ENCODE measurements around the gene PRPF38A. TPM values are rescaled to one million over a fixed set of nuclear protein-coding genes. Genes with fewer than 3 reads are reported as not detected.

The PRPF38A gene
- total RNA-seq, 2 experiments from 2014 or later = 88.9 to 103 TPM

DNA sequence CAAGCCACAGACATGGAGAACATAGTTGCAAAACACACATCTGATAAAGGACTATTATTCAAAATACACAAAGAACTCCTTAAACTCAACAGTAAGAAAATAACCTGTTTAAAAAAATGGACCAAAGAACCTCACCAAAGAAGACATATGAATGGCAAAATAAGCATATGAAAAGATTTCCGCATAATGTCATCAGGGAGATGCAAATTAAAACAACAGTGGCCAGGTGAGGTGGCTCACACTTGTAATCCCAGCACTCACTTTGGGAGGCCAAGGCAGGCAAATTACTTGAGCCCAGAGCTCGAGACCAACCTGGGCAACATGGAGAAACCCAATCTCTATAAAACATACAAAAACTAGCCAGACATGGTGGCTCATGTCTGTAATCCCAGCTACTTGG is 50.4 kb downstream of the PRPF38A start:
- Mint-ChIP-seq H3K27ac (no peak overlapping the region), H3K4me3 (no peak overlapping the region), H3K9me3 (ENCODE audit: low read depth) (no peaks in the 10 kb centered on the region), H3K27me3 (no peaks in the 10 kb centered on the region), H3K36me3 (ENCODE audit: low read depth) (peaks cover 24% of the 10 kb centered on the region), H3K4me1 (peaks cover 1% of the 10 kb centered on the region)
- ATAC-seq (no peak), DNase-seq (no peak)
- ChIA-PET CTCF (interaction anchor here (1.4 kb wide), 1 partner anchor 9 kb away, joined by 5 read pairs; no protein-coding TSS in a partner anchor), POLR2A (no interaction called here)
- intact Hi-C loops (cut with DNase I, micrococcal nuclease) = no loop called here

- ATAC-seq (no peak), DNase-seq (no peak)
- H3K27ac Mint-ChIP-seq = no peak overlapping the region
- H3K4me3 Mint-ChIP-seq = no peak overlapping the region
- H3K36me3 Mint-ChIP-seq (ENCODE audit: low read depth) = peaks cover 24% of the 10 kb centered on the region
- H3K4me1 Mint-ChIP-seq = peaks cover 1% of the 10 kb centered on the region
- intact Hi-C loops (cut with DNase I, micrococcal nuclease) = no loop called here
- POLR2A ChIA-PET = no interaction called here
- CTCF ChIA-PET = no interaction called here
- no peaks in the 10 kb centered on the region for H3K9me3 Mint-ChIP-seq (ENCODE audit: low read depth)
- H3K27me3 Mint-ChIP-seq = no peaks in the 10 kb centered on the region
These were observed 51.3 kb downstream of the PRPF38A start for GRCh38 chr1:52455686-52456085.

DNA sequence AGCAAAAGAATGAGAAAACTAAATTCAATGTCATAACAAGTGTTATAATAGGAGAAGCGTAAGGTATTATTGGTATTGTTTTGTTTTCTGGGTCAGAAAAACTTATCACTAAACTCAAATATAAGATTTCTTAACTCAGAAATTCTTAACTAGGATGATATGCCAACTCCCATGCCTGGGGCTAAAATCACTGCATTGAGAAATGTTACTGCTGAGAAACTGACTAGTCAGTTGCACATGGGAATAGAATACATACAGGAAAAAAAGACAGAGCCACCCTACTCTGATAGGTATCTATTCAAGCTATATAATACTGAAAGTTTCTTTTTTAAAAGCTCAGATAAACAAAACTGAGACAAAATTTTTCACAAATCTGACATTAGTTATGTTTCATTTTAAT is 56.3 kb downstream of the PRPF38A start:
- no peaks in the 10 kb centered on the region for H3K9me3 Mint-ChIP-seq (ENCODE audit: low read depth)
- POLR2A ChIA-PET = no interaction called here
- H3K27ac Mint-ChIP-seq = no peak overlapping the region
- intact Hi-C loops (cut with DNase I, micrococcal nuclease) = no loop called here
- no peak for ATAC-seq
- H3K27me3 Mint-ChIP-seq = no peaks in the 10 kb centered on the region
- DNase-seq = no peak
- CTCF ChIA-PET = no interaction called here
- peaks cover 16% of the 10 kb centered on the region for H3K36me3 Mint-ChIP-seq (ENCODE audit: low read depth)
- peaks cover 1% of the 10 kb centered on the region for H3K4me1 Mint-ChIP-seq
- no peak overlapping the region for H3K4me3 Mint-ChIP-seq

- Mint-ChIP-seq H3K4me3 (no peak overlapping the region), H3K27ac (no peak overlapping the region), H3K9me3 (ENCODE audit: low read depth) (no peaks in the 10 kb centered on the region), H3K27me3 (no peaks in the 10 kb centered on the region), H3K4me1 (peaks cover 1% of the 10 kb centered on the region), H3K36me3 (ENCODE audit: low read depth) (peaks cover 11% of the 10 kb centered on the region)
- DNase-seq (no peak), ATAC-seq (no peak)
- ChIA-PET POLR2A (no interaction called here), CTCF (no interaction called here)
- intact Hi-C loops (cut with DNase I, micrococcal nuclease) = no loop called here
These were observed 57.4 kb downstream of the PRPF38A start for GRCh38 chr1:52461821-52462220.

GRCh38 chr1:52463891-52464290 is 59.5 kb downstream of the PRPF38A start:
- H3K27ac Mint-ChIP-seq = no peak overlapping the region
- H3K4me3 Mint-ChIP-seq = no peak overlapping the region
- ChIA-PET CTCF (interaction anchor here (0.7 to 1.9 kb wide), 3 partner anchors 9 to 28 kb away, joined by 3 to 6 read pairs (median 5); no protein-coding TSS in a partner anchor), POLR2A (no interaction called here)
- H3K4me1 Mint-ChIP-seq = no peaks in the 10 kb centered on the region
- no peaks in the 10 kb centered on the region for H3K9me3 Mint-ChIP-seq (ENCODE audit: low read depth)
- H3K27me3 Mint-ChIP-seq = no peaks in the 10 kb centered on the region
- intact Hi-C loops (cut with DNase I, micrococcal nuclease) = no loop called here
- ATAC-seq = no peak
- H3K36me3 Mint-ChIP-seq (ENCODE audit: low read depth) = peaks cover 8% of the 10 kb centered on the region
- DNase-seq = no peak

- no peak overlapping the region for H3K4me3 Mint-ChIP-seq
- no peaks in the 10 kb centered on the region for H3K9me3 Mint-ChIP-seq (ENCODE audit: low read depth)
- ATAC-seq (no peak), DNase-seq (no peak)
- intact Hi-C loops (cut with DNase I, micrococcal nuclease) = no loop called here
- CTCF ChIA-PET = no interaction called here
- H3K4me1 Mint-ChIP-seq = peaks cover 4% of the 10 kb centered on the region
- POLR2A ChIA-PET = no interaction called here
- H3K36me3 Mint-ChIP-seq (ENCODE audit: low read depth) = peaks cover 22% of the 10 kb centered on the region
- no peak overlapping the region for H3K27ac Mint-ChIP-seq
- no peaks in the 10 kb centered on the region for H3K27me3 Mint-ChIP-seq
These were observed 64.7 kb downstream of the PRPF38A start for GRCh38 chr1:52469108-52469507.

Other genes starting within 250 kb of the PRPF38A start
- 10 to 100 TPM; 22.6 to 25.3 TPM for gene CC2D1B, start 38.4 kb upstream of the PRPF38A start, total RNA-seq
- 10 to 100 TPM; 51.0 to 57.9 TPM for gene ORC1, start 179 bp upstream of the PRPF38A start, total RNA-seq
- gene TUT4, start 148.5 kb downstream of the PRPF38A start, total RNA-seq = 10 to 100 TPM; 61.6 to 71.7 TPM
- 10 to 100 TPM; 19.0 to 23.1 TPM for gene GPX7, start 197.8 kb downstream of the PRPF38A start, total RNA-seq
- gene SHISAL2A, start 228.6 kb downstream of the PRPF38A start, total RNA-seq = 1 to 10 TPM; 8.1 to 9.8 TPM